ENCODE measurements around the gene EVL. TPM values are rescaled to one million over a fixed set of nuclear protein-coding genes. Genes with fewer than 3 reads are reported as not detected.

EVL gene
- polyA plus RNA-seq, 3 donors: 143 to 178 (median 162) TPM

- no peak for DNase-seq
Measured at GRCh38 chr14:100078997-100079725, 13.9 kb downstream of the EVL start.

GRCh38 chr14:100079726-100080005 is 14.4 kb downstream of the EVL start:
- no peak for DNase-seq

GRCh38 chr14:100080206-100080605 is 15.0 kb downstream of the EVL start:
- no peak for DNase-seq

GRCh38 chr14:100081997-100082625 is 16.9 kb downstream of the EVL start:
- DNase-seq: no peak

- no peak for DNase-seq
Measured at GRCh38 chr14:100082723-100083122, 17.5 kb downstream of the EVL start.

GRCh38 chr14:100083706-100084105 is 18.5 kb downstream of the EVL start:
- no peak for DNase-seq

- DNase-seq: no peak
Measured at GRCh38 chr14:100084591-100084990, 19.4 kb downstream of the EVL start.

- no peak for DNase-seq
Measured at GRCh38 chr14:100085462-100085861, 20.2 kb downstream of the EVL start.

GRCh38 chr14:100086361-100086760 is 21.1 kb downstream of the EVL start:
- no peak for DNase-seq

- DNase-seq: no peak
Measured at GRCh38 chr14:100088226-100088625, 23.0 kb downstream of the EVL start.

- DNase-seq: no peak
Measured at GRCh38 chr14:100091386-100091785, 26.2 kb downstream of the EVL start.

- DNase-seq: no peak
Measured at GRCh38 chr14:100092832-100093231, 27.6 kb downstream of the EVL start.

- DNase-seq: no peak
Measured at GRCh38 chr14:100093319-100093718, 28.1 kb downstream of the EVL start.

GRCh38 chr14:100096656-100097055 is 31.4 kb downstream of the EVL start:
- no peak for DNase-seq

- no peak for DNase-seq
Measured at GRCh38 chr14:100098171-100098570, 32.9 kb downstream of the EVL start.

GRCh38 chr14:100100032-100100703 is 34.9 kb downstream of the EVL start:
- no peak for DNase-seq

GRCh38 chr14:100102156-100102785 is 37.0 kb downstream of the EVL start:
- DNase-seq: no peak

GRCh38 chr14:100103250-100104005 is 38.2 kb downstream of the EVL start:
- no peak for DNase-seq

- no peak for DNase-seq
Measured at GRCh38 chr14:100104006-100104352, 38.8 kb downstream of the EVL start.

- no peak for DNase-seq
Measured at GRCh38 chr14:100104523-100105300, 39.5 kb downstream of the EVL start.

GRCh38 chr14:100105357-100106169 is 40.3 kb downstream of the EVL start:
- no peak for DNase-seq

All from renal pelvis (tissue), 4 donors.